Anterior cingulate cortex (tissue), 58 donors: ENCODE measurements around the gene SCYL1.

Experiments used
- DNase-seq, 58 donors: peaks; one replicate each; lab custom pipeline; 2025; lab: John Stamatoyannopoulos, UW

Gene SCYL1

DNA sequence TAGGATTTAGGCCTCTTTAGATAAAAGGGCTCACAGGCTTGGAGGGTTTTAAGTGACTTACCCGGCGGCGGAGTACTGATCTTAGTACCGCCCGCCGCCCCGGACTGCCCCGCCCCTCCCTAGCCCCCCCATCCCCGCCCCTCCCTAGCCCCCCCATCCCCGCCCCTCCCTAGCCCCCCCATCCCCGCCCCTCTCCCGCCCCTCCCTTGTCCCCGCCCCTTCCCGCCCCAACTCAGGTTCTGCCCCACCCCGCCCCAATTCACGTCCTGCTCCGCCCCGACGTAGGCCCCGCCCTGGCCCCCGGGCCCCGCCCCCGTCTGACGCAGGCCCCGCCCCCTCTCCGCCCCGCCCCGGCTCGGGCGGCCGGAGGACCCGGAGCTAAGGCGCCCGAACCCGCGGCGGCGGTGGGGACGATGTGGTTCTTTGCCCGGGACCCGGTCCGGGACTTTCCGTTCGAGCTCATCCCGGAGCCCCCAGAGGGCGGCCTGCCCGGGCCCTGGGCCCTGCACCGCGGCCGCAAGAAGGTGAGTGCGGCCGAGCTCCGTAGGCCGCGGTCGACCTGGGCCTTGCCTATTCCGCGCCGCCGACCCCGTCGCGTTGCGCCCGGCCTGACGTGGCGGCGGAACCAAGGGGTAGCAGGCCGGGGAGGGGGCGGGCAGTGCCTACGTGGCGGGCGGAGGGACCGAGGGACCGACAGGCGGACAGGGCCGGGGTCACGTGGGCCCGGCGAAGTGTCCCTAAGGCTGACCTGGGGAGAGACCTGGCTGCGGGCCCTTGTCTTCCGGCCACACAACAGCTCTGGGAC lies at the start of gene SCYL1:
Gene SCYL1, plus strand, starts transcription at position 343 of the 805 bp plus-strand sequence. Its CDS starts 71 bp downstream, at position 414.
- peak in 55 of 58 donors; percentile 11 to 94 (median 78) for DNase-seq

DNA sequence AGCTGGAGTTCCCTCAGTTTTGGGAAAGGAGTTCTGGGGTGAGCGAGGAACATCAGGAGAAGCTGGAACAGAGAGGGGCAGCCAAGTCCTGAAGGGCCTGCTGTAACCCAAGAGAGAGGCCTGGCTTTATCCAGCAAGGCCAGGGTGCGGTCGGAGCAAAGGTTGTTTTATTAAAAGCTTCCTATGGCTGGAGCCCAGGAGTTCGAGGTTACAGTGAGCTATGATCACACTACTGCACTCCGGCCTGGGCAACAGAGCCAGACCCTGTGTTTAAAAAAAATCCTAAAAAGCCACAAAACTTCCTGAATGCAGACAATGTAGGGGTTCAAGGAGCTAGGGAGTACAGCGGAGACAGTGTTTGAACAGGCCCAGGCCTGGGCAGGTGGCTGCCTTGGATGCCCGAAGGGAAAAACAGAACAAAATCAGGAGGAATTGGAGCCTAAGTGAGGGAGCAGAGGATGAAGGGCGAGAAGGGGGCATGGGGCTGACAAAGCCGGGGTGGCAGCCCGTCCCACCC lies 48.2 kb upstream of the SCYL1 start:
- DNase-seq: no peak

DNA sequence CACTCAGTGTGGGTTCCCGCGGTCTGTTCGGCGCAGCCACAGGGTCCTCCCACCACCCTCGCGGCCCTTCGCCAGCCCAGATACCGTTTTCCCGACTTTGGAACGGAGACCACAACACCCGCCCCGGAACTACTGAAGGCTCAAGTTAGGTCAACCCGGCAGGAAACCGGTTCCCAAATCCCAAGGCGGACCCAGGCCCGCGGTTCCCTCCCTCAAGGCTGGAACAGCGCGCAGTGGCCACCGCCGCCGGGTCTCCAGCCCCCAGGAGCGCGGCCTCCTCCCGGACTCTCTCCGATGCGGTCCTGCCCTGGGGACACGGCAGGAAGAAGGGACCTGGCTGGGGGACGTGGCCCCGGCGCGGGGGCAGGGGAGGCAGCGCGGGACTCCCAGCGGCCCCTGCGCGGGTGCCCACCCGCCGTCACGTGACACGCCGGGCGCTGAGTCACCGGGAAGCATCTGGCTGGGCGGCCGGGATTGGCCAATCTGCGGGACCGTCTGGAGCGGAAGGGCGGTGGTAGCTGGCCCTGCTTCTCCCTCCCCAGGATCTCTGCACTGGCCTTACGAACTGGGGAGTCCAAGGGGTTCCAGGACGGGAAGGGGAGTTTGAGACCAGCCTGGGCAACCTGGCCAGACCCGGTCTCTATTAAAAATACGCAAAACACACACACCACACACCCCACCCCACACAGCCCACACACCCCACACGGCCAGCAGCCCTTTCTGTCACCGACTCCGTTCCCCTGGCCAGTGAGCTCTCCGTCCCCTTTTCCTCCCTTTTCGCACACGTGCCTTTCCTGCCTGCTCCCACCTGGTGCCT lies 47.5 kb upstream of the SCYL1 start:
- peak; percentile 57 to 97 (median 94) for DNase-seq

DNA sequence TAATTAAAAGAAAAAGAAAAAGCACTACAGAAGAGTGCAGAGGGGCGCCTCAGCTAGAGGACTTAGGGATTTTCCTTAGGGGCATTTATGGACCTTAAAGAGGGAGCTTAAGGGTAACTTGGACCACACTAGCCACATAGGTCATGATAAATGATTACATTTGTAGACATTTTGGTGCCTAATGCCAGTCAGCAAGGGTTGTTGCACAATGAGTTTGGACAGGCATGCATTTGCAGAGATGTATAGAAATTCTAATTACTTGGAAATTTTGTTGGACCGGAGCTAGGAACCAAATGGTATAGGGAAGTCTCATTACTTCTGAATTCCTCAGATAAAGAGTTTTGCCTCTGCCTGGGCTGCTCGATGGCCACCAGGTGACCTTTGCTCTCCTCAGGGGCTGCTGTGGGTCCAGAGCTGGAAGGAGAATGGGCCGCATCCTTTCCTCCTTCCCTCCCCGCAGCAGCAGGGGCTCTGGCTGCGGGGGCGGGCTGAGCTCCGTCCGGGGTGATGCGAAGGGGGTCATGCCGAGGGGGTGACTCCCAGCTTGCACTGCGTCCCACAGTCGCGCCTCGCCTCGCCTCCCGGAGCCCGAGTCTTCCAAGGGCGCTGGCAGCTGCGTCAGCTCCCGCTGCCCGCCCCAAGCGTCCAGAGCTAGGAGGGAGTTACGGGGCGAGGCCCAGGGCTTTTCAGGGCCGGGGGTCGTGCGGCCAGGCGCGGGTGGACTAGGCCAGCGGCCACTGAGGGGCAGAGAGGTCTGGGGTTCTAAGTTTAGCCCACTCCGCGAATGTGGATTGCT lies 46.3 kb upstream of the SCYL1 start:
- peak in 25 of 58 donors; percentile 27 to 66 (median 46) for DNase-seq

DNA sequence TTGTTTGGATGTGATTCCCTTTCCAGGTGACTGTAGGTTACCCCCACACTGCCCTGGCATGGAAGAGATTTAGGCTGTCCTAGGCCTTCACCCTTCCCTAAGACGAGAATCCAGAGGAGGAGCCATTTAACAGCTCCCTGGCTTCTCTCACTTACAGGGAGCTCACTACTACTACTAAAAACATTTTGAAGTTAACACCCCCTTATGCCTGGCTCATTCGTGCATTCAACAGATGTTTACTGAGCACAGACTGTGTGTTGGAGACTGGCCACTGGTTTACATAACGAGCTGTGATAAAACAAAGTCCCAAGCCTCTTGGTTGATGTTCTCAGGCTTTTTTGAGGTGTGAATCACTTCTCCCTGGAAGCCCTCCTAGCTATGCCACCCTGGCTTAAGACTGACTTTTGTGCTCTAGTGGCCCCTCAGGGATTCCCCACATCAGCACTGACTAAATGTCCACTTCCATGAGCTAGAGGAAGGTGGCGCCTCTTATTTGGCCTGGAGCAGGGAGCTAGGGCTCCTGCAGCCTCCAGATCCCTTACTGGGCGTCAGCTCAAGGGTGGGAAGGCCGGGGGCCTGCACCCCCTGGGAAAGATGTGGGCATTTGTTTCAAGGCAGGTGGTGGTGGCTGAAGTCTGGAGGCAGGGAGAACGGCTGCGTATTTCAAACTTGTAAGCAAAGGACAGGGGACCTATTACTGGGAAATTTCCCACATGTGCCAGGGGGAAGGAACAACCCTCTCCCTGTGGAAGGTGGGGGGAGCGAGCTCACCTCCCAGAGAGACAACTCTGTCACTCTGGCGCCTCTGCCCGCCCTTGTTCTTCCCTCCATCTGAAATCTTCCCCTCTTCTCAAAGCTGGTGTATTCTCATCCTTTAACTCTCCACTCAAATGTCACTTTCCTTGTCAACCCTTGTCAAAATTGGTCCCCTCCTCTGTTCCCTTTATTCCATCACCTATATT lies 45.4 kb upstream of the SCYL1 start:
- peak in 36 of 58 donors; percentile 22 to 85 (median 60) for DNase-seq

DNA sequence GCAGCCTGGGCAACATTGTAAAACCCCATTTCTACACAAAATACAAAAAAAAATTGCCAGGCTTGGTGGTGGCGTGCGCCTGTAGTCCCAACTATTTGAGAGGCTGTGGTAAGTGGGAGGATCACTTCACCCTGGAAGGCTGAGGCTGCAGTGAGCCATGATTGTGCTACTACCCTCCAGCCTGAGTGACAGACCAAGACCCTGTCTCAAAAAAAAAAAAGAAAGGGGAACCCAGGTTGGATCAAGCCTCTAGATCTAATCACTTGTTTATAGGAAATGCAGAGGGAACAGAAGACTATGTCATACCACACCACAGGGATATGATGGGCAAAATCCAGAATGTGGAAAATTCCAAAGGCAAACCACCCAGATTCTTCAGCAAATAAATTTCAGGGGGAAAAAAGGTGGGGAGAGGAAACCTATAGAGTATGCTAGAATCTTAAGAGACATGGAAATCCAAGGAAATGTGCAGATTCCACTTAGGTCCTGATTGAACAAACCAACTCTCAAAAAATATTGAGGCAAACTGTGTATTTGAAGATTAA lies 42.5 kb upstream of the SCYL1 start:
- DNase-seq: no peak

DNA sequence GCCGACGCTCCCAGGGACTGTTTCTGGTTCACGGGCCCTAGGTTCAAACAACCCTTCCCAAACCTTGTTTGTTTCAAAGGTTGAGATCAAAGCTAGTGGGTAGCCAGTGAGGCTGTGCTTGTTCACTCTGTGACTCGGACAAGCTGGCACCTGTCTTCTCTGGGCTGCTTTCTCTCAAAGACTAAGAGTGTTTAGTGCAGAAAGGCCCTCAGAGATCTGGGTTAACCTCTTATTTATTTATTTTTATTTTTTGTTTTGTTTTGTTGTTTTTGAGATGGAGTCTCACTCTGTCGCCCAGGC lies 39.0 kb upstream of the SCYL1 start:
- DNase-seq: peak in 2 of 58 donors; percentile 26 to 31

DNA sequence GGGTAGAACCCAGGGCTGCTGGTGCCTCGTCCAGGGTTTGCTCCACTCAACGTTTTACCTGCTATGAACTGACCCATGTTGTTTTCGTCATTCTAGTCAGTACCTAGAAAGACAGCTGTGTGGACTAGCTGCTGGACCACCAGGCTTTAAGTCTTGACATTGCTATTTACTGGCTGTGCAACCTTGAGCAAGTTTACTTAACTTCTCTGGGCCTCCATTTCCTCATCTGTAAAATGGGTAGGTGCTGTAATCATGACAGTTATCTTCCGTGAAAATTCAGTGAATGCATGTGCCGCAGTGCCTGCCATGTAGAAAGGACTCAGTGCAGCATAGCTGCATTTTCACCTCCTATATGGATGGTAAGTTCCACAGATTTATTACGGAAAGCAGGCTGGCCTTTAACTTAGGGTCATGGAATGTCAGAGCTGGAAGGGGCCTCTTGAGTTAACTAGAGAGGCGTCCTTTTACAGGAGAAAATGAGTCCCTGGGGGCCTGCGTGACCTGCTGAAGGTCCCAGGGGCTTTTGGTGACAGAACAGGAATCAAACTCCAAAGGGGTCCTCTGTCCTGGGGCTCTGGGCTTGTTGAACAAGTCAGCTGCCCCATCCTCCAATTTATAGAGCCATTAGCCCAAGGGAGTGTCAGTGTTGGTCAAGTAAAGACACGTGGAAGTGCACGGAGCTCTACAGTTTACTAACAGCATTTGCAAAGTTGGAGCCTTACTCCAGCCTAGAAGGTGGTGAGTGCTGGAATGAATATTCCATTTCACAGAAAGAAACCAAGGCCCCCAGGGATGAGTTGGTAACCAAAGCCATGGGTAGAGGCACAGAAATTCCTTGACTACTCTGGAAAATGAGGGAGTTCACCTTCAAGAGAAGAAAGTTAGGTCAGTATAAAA lies 38.1 kb upstream of the SCYL1 start:
- DNase-seq: peak in 3 of 58 donors; percentile 64 to 71 (median 67)

DNA sequence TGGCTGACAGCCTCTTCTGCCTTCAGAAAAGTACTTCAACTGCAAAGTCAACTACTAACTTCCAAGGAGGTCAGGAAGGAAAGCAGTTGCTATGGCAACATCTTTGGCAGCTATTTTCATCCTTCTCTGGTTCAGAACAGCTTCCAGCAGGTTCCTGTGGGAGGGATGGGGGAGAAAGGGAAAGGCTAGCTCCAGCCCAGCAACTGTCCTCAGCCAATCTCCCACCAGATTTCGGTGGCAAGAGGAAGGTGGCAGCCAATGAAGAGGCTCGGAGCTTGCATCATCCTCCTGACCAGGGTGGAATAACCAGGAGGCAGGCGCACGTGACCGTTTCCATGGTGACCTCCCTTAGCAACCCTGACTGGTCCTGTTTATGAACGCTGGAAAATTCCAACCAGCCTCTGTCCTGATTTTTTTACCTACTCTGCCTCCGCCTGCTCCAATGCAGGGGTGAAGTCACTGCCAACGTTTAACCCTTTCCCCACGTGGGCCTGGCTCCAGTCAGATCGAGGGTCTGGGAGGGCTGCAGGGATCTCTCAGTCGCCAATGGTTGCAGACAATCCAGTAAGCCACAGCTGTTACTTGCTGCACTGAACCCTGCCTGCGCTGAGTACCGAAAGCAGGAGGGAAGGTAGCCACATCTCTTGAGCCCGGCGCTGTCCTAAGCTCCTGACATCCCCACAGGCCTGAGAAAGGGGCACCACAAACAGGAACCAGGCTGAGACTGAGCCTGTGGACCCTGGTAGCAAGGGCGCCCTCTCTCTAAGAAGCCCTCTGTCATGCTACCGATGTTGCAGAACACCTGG lies 37.2 kb upstream of the SCYL1 start:
- peak; percentile 89 to 100 (median 100) for DNase-seq

DNA sequence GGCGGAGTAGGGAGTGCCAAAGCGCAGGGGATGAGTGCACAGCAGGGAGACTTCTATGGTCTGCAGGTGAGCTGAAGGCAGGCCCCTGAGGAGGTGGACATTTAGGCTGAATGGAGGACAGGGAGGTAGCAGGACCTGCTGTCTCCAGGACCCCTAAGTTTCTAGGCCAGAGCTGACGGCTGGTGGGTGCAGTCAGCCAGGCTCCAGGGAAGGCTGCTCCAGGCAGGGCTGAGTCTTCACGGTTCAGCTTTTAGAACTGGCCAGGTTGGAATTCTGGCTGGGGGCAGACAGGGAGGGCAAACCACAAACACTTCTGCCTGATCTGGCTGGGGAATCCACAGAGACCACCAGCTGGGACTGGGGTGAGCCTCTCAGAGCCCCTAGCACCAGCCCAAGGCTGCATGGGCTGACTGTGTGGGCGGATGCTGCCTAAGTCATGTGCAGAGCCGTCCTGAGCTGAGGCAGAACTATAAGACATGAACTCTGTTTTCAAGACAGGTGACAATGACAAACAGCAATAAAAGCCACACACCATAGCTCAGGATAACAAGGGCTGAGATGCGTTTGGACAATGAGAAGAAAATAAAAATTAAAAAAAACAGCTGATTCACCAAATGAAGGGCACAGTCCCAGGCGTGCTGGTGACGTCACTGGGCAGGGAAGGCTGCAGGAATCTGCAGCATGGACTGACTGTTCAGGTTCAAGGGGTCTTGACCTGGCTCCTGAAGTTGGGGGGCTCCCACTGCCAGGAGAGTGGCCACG lies 36.4 kb upstream of the SCYL1 start:
- peak in 17 of 58 donors; percentile 21 to 71 (median 56) for DNase-seq

DNA sequence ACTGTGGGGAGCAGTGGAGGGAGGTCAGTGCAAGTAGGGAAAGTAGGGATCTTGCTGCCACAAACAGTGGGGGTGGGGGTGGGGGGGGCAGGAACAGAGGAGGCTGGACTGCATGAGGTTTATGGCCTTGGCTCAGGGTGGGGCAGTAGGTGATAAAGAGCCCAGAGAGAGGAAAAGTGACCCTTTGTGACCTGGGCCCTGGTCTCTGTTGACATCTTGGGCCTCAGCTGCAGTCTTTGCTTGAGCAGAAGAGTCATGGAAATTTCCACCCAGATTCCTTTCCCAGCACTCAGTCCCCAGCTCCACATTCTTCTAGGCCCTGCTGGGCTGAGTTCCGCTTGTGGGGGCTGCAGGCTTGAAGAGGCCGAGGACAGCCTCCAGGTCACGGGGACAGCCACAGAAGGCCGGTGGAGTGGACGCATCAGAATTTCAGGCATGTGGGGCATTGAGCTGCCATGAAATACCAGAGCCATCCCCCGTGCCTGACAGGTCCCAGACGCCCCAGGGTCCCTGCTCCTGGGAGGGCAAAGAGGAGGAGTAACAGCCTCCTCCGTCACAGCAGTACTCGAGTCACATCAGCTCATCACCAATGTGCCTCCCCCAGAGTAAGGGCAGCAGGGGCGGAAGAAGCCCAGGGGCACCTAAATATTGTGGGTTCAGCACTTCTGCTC lies 35.7 kb upstream of the SCYL1 start:
- peak in 12 of 58 donors; percentile 28 to 84 (median 38) for DNase-seq

DNA sequence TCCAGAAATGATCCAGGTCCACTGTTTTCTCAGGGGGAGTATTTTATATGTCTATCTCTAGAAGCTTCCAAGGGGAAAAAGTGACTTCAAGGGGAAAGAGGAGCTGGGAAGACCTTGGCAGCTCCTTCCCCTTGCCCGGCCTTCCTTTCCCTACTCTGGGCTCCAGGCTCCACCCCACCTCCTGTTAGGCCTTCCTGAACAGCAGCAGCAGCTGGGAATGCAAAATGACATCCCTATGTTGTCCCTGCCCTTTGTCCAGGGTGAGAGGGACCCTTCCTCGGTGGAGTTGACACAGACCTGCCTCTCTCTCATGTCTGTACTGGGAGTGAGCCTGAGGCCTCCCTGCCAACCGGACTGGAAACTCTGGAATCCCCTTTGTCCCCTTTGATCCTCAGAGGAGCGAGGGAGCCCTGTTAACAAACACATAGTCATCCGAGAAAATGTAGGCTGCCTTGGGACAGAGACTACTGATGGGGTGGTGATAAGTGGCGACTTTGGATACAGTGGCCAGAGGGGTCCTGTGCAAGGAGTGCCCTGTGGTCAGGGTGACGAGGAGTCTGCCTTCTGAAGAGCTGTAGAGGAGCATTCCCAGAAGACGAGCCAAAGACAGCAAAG lies 35.1 kb upstream of the SCYL1 start:
- peak in 3 of 58 donors; percentile 28 to 36 (median 36) for DNase-seq

DNA sequence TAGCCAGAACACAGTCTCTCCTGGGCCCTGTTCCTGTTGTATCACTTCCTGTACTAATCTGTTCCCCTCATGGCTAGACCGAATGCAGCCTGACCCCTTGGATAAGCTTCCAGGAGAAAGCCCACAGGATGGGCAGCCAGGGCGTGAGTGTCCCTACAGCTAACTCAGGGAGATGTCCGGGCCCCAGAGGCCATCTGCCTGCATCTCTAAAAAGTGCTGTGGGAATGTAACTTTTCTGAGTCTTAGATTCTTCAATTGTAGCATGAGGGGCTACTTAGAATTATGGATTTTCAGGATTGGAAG lies 33.8 kb upstream of the SCYL1 start:
- no peak for DNase-seq

DNA sequence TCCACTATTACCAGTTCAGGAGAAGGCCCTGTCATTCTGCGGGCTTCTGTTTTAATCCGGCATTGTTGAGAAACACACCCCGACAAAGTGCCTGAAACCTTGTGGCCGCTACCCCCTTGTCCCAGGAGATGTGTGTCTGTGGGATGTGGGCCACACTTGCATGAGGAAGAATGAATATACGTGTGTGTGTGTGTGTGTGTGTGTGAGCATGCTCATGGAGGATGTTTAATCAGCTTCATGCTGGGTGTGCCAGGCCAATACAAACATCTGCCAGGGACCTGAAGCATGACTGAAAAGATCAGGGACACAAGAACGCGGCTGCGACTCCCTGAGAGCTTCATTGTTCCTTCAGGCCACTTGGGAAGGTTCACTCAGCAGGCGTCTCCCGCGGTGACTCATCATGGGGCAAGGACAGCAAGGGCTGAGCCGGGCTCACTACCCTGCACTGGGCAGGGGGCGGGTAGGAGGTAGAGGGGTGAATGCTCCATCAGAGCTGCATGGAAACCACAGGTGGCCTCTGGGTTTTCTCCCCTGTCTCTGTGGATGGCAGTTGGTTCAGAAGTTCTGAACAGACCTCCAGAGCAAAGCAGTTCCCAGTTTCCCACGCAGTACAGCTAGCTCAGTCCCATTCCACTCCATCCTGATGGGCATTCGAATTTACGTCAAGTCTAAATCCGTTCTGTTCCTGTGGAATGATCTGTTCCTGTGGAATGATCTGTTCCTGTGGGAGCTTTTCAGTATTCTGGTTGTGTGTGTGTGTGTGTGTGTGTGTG lies 33.1 kb upstream of the SCYL1 start:
- peak in 46 of 58 donors; percentile 22 to 88 (median 59) for DNase-seq

DNA sequence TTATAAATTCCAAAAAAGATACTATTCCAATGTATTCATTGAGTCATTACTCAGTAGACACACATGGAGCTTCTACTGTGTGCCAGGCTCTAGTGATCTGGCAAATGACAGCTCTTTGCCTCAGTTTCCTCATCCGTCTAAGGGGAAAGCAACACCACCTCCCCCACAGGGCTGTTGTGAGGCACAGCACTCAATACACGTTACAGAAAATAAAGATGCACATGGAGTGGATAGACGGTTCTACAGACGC lies 32.6 kb upstream of the SCYL1 start:
- peak in 2 of 58 donors; percentile 67 to 71 for DNase-seq
